Osteoblast (primary cell): ENCODE results near the gene PIAS1. TPM values are rescaled to one million over a fixed set of nuclear protein-coding genes. Genes with fewer than 3 reads are reported as not detected.
"Not testable (repeated sequence)": the region's sequence is repeated elsewhere in the genome, so short reads cannot be mapped to it uniquely, and the experiment has no call there.

ENCODE experiments used
- DNase-seq: peaks from one replicate; pipeline ENCODE4 v3.0.0; 2011; ENCODE audit warnings: low spot score, mixed read lengths; ENCODE audit not compliant: insufficient read length; ENCODE audit errors: missing footprints
- H2AFZ ChIP-seq: 2 replicates; pipeline ENCODE4 v1.6.0; 2011; ENCODE audit warnings: mild to moderate bottlenecking, low read length
- H3K27ac ChIP-seq: 2 replicates; pipeline ENCODE4 v1.5.1; 2011; ENCODE audit warnings: mild to moderate bottlenecking, low read depth, low read length, moderate library complexity
- H3K27me3 ChIP-seq: 2 replicates; pipeline ENCODE4 v1.6.0; 2012; ENCODE audit warnings: mild to moderate bottlenecking, control low read depth, inconsistent platforms, low read length, moderate library complexity; ENCODE audit not compliant: insufficient read depth
- H3K36me3 ChIP-seq: 2 replicates; pipeline ENCODE4 v1.5.1; 2011; ENCODE audit warnings: mild to moderate bottlenecking, low read length, control low read depth, moderate library complexity; ENCODE audit not compliant: insufficient read depth
- H3K4me1 ChIP-seq: 2 replicates; pipeline ENCODE4 v1.5.1; 2011; ENCODE audit warnings: mild to moderate bottlenecking, low read length, control low read depth, moderate library complexity; ENCODE audit not compliant: insufficient read depth
- H3K4me2 ChIP-seq: 2 replicates; pipeline ENCODE4 v1.6.0; 2011; ENCODE audit warnings: mild to moderate bottlenecking, low read length; ENCODE audit not compliant: insufficient read depth
- H3K4me3 ChIP-seq: fragments of 200-600 bp; sonication (generic); 3 replicates; pipeline ENCODE4 v1.5.1; 2012; ENCODE audit warnings: mild to moderate bottlenecking, low read length, inconsistent platforms; ENCODE audit not compliant: insufficient read depth
- H3K79me2 ChIP-seq: 2 replicates; pipeline ENCODE4 v1.6.0; 2012; ENCODE audit warnings: mild to moderate bottlenecking, low read length, control low read depth, inconsistent platforms; ENCODE audit not compliant: insufficient read depth
- H3K9me3 ChIP-seq: 2 replicates; pipeline ENCODE4 v1.5.1; 2011; ENCODE audit warnings: low read depth, low read length, control low read depth
- H4K20me1 ChIP-seq: 2 replicates; pipeline ENCODE4 v1.6.0; 2012; ENCODE audit warnings: mild to moderate bottlenecking, low read length, control low read depth; ENCODE audit not compliant: insufficient read depth
- CTCF ChIP-seq: IDR thresholded peaks from 2 replicates; pipeline ENCODE4 v1.5.1; 2011; ENCODE audit warnings: mild to moderate bottlenecking, low read depth, low read length, moderate library complexity; ENCODE audit errors: extremely low read depth
- total RNA-seq: library from RNA; depleted of rRNA; stranded (reverse); fragments of >200 nt; gene quantifications from 2 replicates; pipeline ENCODE4 v1.2.3, GENCODE V29; 2012

PIAS1 gene
- total RNA-seq, 1 donor: 29.0 TPM

- H3K27me3 ChIP-seq: no peaks in the 10 kb centered on the region
- H3K4me2 ChIP-seq: no peak overlapping the region
- no peak overlapping the region for H3K4me3 ChIP-seq
- H3K36me3 ChIP-seq: peaks cover 3% of the 10 kb centered on the region
- H2AFZ ChIP-seq: no peak overlapping the region
- H4K20me1 ChIP-seq: peaks cover 9% of the 10 kb centered on the region
- no peak overlapping the region for H3K27ac ChIP-seq
- no peaks in the 10 kb centered on the region for H3K79me2 ChIP-seq
- H3K9me3 ChIP-seq: no peaks in the 10 kb centered on the region
- TF ChIP-seq CTCF: no peak
- DNase-seq: no peak
- peaks cover 6% of the 10 kb centered on the region for H3K4me1 ChIP-seq
Observed at GRCh38 chr15:68201153-68201878, 147.2 kb downstream of the PIAS1 start.

- Histone ChIP-seq H2AFZ (no peak overlapping the region), H3K9me3 (no peaks in the 10 kb centered on the region), H3K4me3 (no peak overlapping the region), H3K27ac (no peak overlapping the region), H3K79me2 (no peaks in the 10 kb centered on the region), H3K4me1 (peaks cover 6% of the 10 kb centered on the region), H4K20me1 (peaks cover 13% of the 10 kb centered on the region), H3K27me3 (no peaks in the 10 kb centered on the region), H3K4me2 (no peak overlapping the region), H3K36me3 (peaks cover 3% of the 10 kb centered on the region)
- no peak for DNase-seq
- no peak for TF ChIP-seq CTCF
Observed at GRCh38 chr15:68201879-68202261, 147.8 kb downstream of the PIAS1 start.

- H3K4me3 ChIP-seq, H2AFZ ChIP-seq, H3K79me2 ChIP-seq, H3K27ac ChIP-seq, H3K4me2 ChIP-seq, DNase-seq, H3K4me1 ChIP-seq, H3K27me3 ChIP-seq, H4K20me1 ChIP-seq, H3K36me3 ChIP-seq, H3K9me3 ChIP-seq: not testable (repeated sequence)
Observed at GRCh38 chr15:68202994-68203393, 148.9 kb downstream of the PIAS1 start.

- no peaks in the 10 kb centered on the region for H3K79me2 ChIP-seq
- no peaks in the 10 kb centered on the region for H3K9me3 ChIP-seq
- no peak overlapping the region for H2AFZ ChIP-seq
- H3K4me2 ChIP-seq: no peak overlapping the region
- DNase-seq: no peak
- no peak for TF ChIP-seq CTCF
- no peaks in the 10 kb centered on the region for H3K36me3 ChIP-seq
- no peaks in the 10 kb centered on the region for H3K27me3 ChIP-seq
- H3K4me3 ChIP-seq: no peak overlapping the region
- peaks cover 9% of the 10 kb centered on the region for H4K20me1 ChIP-seq
- peaks cover 6% of the 10 kb centered on the region for H3K4me1 ChIP-seq
- no peak overlapping the region for H3K27ac ChIP-seq
Observed at GRCh38 chr15:68203486-68203885, 149.4 kb downstream of the PIAS1 start.
